K562 (cell line): ENCODE results near the gene GLYATL1. TPM values are rescaled to one million over a fixed set of nuclear protein-coding genes. Genes with fewer than 3 reads are reported as not detected.

ENCODE experiments used
- ATAC-seq: fragments of 200-7000 bp; cut with Tn5 transposase; 3 replicates; pipeline ENCODE4 v1.9.1; 2020; ENCODE audit warnings: moderate library complexity
- BruUV-seq: library from RNA; stranded (reverse); fragments of 400-500 nt; replicated peaks from 2 replicates; lab custom pipeline; 2021; lab: Mats Ljungman, UMichigan
- CTCF ChIA-PET: fragments of 300-600 bp; formaldehyde crosslinking; extraction: SDS; loops from one replicate; lab custom pipeline; 2021; ENCODE audit warnings: low intra/inter-chr PET ratio; lab: Yijun Ruan, JAX
- POLR2A ChIA-PET: fragments of 300-600, 350-650 bp; sonication (Branson Sonifier 250); formaldehyde crosslinking; extraction: SDS; loops from one replicate; lab custom pipeline; 2021; ENCODE audit warnings: antibody characterized with exemption, inconsistent platforms; lab: Yijun Ruan, JAX
- DNase-seq, 4 experiments: peaks; one replicate each; pipeline versions ENCODE4 v3.0.0 to v3.0.0-alpha.2; 2011 to 2018; ENCODE audit warnings: low spot score in 3 of 4, mixed read lengths in 3 of 4; ENCODE audit errors: extremely low read depth in 1 of 4
- FAIRE-seq: peaks from 2 replicates; lab custom pipeline; 2011; peaks lifted over from hg19 to GRCh38; lab: Jason Lieb, UNC
- H2AFZ ChIP-seq: 2 replicates; pipeline ENCODE4 v1.6.0; 2011; ENCODE audit warnings: low read depth, low read length, control low read depth, inconsistent platforms
- H3K27ac ChIP-seq: fragments of 200-600 bp; 3 replicates; pipeline ENCODE4 v1.8.0; 2011; ENCODE audit warnings: low read depth, mild to moderate bottlenecking, control low read depth, inconsistent platforms, low read length, moderate library complexity, mixed read lengths; ENCODE audit errors: extremely low read depth
- H3K27me3 ChIP-seq, 2 experiments: fragments of 300-600 bp in 1 of 2; 2 replicates in 1 of 2; 3 replicates in 1 of 2; pipeline versions ENCODE4 v1.6.0 to v1.8.0; 2011; ENCODE audit warnings: inconsistent platforms in 2 of 2, low read length in 2 of 2, mild to moderate bottlenecking in 1 of 2, mixed read lengths in 1 of 2, moderate library complexity in 1 of 2; ENCODE audit not compliant: control insufficient read depth in 2 of 2, insufficient read depth in 2 of 2
- H3K36me3 ChIP-seq: fragments of 300-600 bp; 3 replicates; pipeline ENCODE4 v1.8.0; 2011; ENCODE audit warnings: mild to moderate bottlenecking, low read length, inconsistent platforms; ENCODE audit not compliant: control insufficient read depth, insufficient read depth
- H3K4me1 ChIP-seq, 2 experiments: fragments of 200-600 bp in 1 of 2; replicated peaks in 1 of 2; 2 replicates in 1 of 2; 3 replicates in 1 of 2; pipeline versions ENCODE4 v1.5.1 to v1.8.0; 2011; ENCODE audit warnings: inconsistent platforms in 2 of 2, low read length in 2 of 2, mild to moderate bottlenecking in 1 of 2, mixed read lengths in 1 of 2, moderate library complexity in 1 of 2; ENCODE audit not compliant: control insufficient read depth in 2 of 2, insufficient read depth in 2 of 2
- H3K4me2 ChIP-seq: 2 replicates; pipeline ENCODE4 v1.6.1; 2011; ENCODE audit warnings: low read length, control low read depth, inconsistent platforms, mixed read lengths; ENCODE audit not compliant: insufficient read depth
- H3K4me3 ChIP-seq: fragments of 200-600 bp; sonication (generic), shearing (Covaris generic); 2 replicates; pipeline ENCODE4 v1.5.1; 2016; ENCODE audit warnings: control low read depth, inconsistent platforms
- H3K79me2 ChIP-seq: fragments of 200-600 bp; 3 replicates; pipeline ENCODE4 v1.8.0; 2011; ENCODE audit warnings: low read length, inconsistent platforms; ENCODE audit not compliant: control insufficient read depth, insufficient read depth
- H3K9ac ChIP-seq, 2 experiments: 2 replicates each; pipeline versions ENCODE4 v1.6.0 to v1.6.1; 2011; ENCODE audit warnings: low read depth in 2 of 2, low read length in 2 of 2, control low read depth in 1 of 2, inconsistent platforms in 1 of 2, mild to moderate bottlenecking in 1 of 2, mixed read lengths in 1 of 2; ENCODE audit not compliant: insufficient read depth in 1 of 2
- H3K9me1 ChIP-seq: one replicate; pipeline ENCODE4 v1.6.0; 2011; ENCODE audit warnings: inconsistent platforms, mild to moderate bottlenecking, low read length, moderate library complexity; ENCODE audit not compliant: control insufficient read depth, insufficient read depth
- H3K9me3 ChIP-seq: replicated peaks from 2 replicates; pipeline ENCODE4 v1.5.1; 2011; ENCODE audit warnings: low read depth, low read length, inconsistent platforms; ENCODE audit not compliant: control insufficient read depth, insufficient read depth
- H4K20me1 ChIP-seq: replicated peaks from 2 replicates; pipeline ENCODE4 v1.6.1; 2011; ENCODE audit warnings: low read length, inconsistent platforms, mixed read lengths; ENCODE audit not compliant: control insufficient read depth, insufficient read depth
- BACH1 ChIP-seq: fragments of 200-800 bp; sonication (Bioruptor generic); IDR thresholded peaks from 2 replicates; pipeline ENCODE4 v1.6.1; 2016; ENCODE audit warnings: missing genetic modification characterization, missing compliant biosample characterization
- KAT8 ChIP-seq: fragments of 450-650 bp; IDR thresholded peaks from 2 replicates; pipeline ENCODE4 v1.6.1; 2016; ENCODE audit warnings: low read depth, mild to moderate bottlenecking
- MEF2A ChIP-seq: IDR thresholded peaks from 2 replicates; pipeline ENCODE4 v1.6.1; 2011; ENCODE audit warnings: low read depth, mild to moderate bottlenecking, low read length, moderate library complexity; ENCODE audit not compliant: control insufficient read depth
- PATZ1 ChIP-seq: fragments of 250-450 bp; sonication (Bioruptor Pico); IDR thresholded peaks from 2 replicates; pipeline ENCODE4 v1.5.0; 2020; ENCODE audit warnings: mild to moderate bottlenecking, borderline replicate concordance
- TARDBP ChIP-seq: fragments of 450-650 bp; IDR thresholded peaks from 2 replicates; pipeline ENCODE4 v1.6.1; 2016
- ZBTB5 ChIP-seq: fragments of 450-650 bp; IDR thresholded peaks from 2 replicates; pipeline ENCODE4 v1.6.1; 2017; ENCODE audit warnings: antibody characterized with exemption
- ZEB2 ChIP-seq: fragments of 450-650 bp; IDR thresholded peaks from 2 replicates; pipeline ENCODE4 v1.6.1; 2016
- ZFPM2 ChIP-seq: fragments of 250-450 bp; sonication (Bioruptor Pico); IDR thresholded peaks from 2 replicates; pipeline ENCODE4 v1.5.1; 2022; ENCODE audit warnings: mild to moderate bottlenecking
- ZMIZ1 ChIP-seq, 2 experiments: fragments of 150-350 bp in 1 of 2; IDR thresholded peaks; 2 replicates each; pipeline ENCODE4 v1.6.1; 2012 to 2016; ENCODE audit warnings: low read depth in 2 of 2, low read length in 2 of 2, mild to moderate bottlenecking in 1 of 2, moderate library complexity in 1 of 2
- ZNF274 ChIP-seq: IDR thresholded peaks from 2 replicates; pipeline ENCODE4 v1.6.1; 2011; ENCODE audit warnings: low read depth, mild to moderate bottlenecking, low read length, moderate library complexity, borderline replicate concordance
- ZNF311 ChIP-seq: fragments of 250-450 bp; sonication (Bioruptor Pico); IDR thresholded peaks from 2 replicates; pipeline ENCODE4 v1.4.0; 2020; ENCODE audit warnings: mild to moderate bottlenecking, moderate library complexity
- ZNF507 ChIP-seq: conservative IDR thresholded peaks from 2 replicates; pipeline ENCODE4 v1.6.1; 2017; ENCODE audit warnings: missing genetic modification characterization, missing compliant biosample characterization
- WGBS: fragments of 100-300 bp; shearing (Covaris generic); methylation state at CpG from one replicate; pipeline ENCODE4 v1.1.6; 2016; ENCODE audit warnings: low coverage, mixed read lengths; ENCODE audit not compliant: insufficient coverage; ENCODE audit errors: missing lambda C conversion rate; 5-methylcytosine and 5-hydroxymethylcytosine counted together
- in situ Hi-C: fragments of 300-500 bp; cut with MboI; formaldehyde crosslinking; loops from 4 replicates; pipeline ENCODE4 v1.15.0; 2018; ENCODE audit warnings: inconsistent platforms, mixed read lengths
- intact Hi-C: fragments of 100-400 bp; cut with micrococcal nuclease; formaldehyde crosslinking; loops from 2 replicates; pipeline ENCODE4 v1.14.2; 2022
- polyA plus RNA-seq, 8 experiments: library from polyadenylated mRNA; depleted of rRNA in 4 of 8; stranded (reverse) in 5 of 8; unstranded in 3 of 8; fragments of >200 nt; fragmentation: Nextera tagmentation in 2 of 8; fragmentation: Illumina TruSeq in 1 of 8; extraction: Ambion mirVana in 2 of 8; extraction: Trizol in 1 of 8; gene quantifications; 2 replicates each; pipeline versions ENCODE4 v1.2.1 to v1.2.3, GENCODE V29; 2011 to 2014; ENCODE audit warnings: inconsistent platforms in 1 of 8, missing spikeins in 1 of 8
- total RNA-seq, 7 experiments: library from RNA; depleted of rRNA in 6 of 7; stranded (reverse); fragments of >200 nt in 6 of 7; fragmentation: Illumina TruSeq in 2 of 7; extraction: Trizol in 2 of 7; gene quantifications; 2 replicates each; pipeline versions ENCODE4 v1.2.1 to v1.2.3, GENCODE V29; 2011 to 2021; ENCODE audit warnings: low replicate concordance in 1 of 7

The GLYATL1 gene
- total and polyA plus RNA-seq, 9 of the 15 experiments (the other 6 are each of a cell fraction or from before 2014, with no cell fraction given): not detected

GRCh38 chr11:58926695-58927094, 12.6 kb upstream of the GLYATL1 start (continued):
- no peak for TF ChIP-seq ZNF274
- TF ChIP-seq ZNF311 (CRISPR knock-in tag): no peak
- no peak for TF ChIP-seq TARDBP

- no peak for TF ChIP-seq BACH1 (tag)
- no peak for TF ChIP-seq ZNF507 (tag)
- no peak for TF ChIP-seq ZBTB5
- no peak for TF ChIP-seq MEF2A
- no peak for TF ChIP-seq KAT8
- no peak for TF ChIP-seq ZMIZ1 (IDR thresholded peaks at IDR 0.05; ENCODE audit: low read depth in 2 of 2, low read length in 2 of 2)
- TF ChIP-seq ZNF311 (CRISPR knock-in tag): no peak
- TF ChIP-seq ZFPM2 (CRISPR knock-in tag): no peak
- no peak for TF ChIP-seq PATZ1 (CRISPR knock-in tag)
- TF ChIP-seq ZEB2: no peak
- DNase-seq: peak in 1 of 4 experiments; percentile 7
Observed at GRCh38 chr11:58927393-58928106, 11.7 kb upstream of the GLYATL1 start.

More at GRCh38 chr11:58927393-58928106, 11.7 kb upstream of the GLYATL1 start:
- Histone ChIP-seq H3K4me3 (no peak overlapping the region), H3K4me2 (no peak overlapping the region), H3K27me3 (no peaks in the 10 kb centered on the region), H3K9me3 (no peaks in the 10 kb centered on the region), H3K79me2 (no peaks in the 10 kb centered on the region), H4K20me1 (no peaks in the 10 kb centered on the region), H3K36me3 (no peaks in the 10 kb centered on the region), H3K9ac (no peak overlapping the region), H3K9me1 (no peaks in the 10 kb centered on the region), H3K4me1 (no peaks in the 10 kb centered on the region), H2AFZ (no peak overlapping the region), H3K27ac (no peak overlapping the region)
- no TSS peak for BruUV-seq
- ChIA-PET CTCF (no interaction called here), POLR2A (interaction anchor here (1.3 kb wide), 1 partner anchor 11 kb away, joined by 3 read pairs; the partner anchor contains the start of gene GLYATL1)
- in situ Hi-C loops (no loop called here), intact Hi-C loops (no loop called here)
- FAIRE-seq (no peak), ATAC-seq (no peak)
- under 1% methylated on average over 15 of the region's 15 CpGs for WGBS
